Raji (cell line): ENCODE measurements around the gene SMAD2.

ENCODE experiments used
- POLR2A ChIP-seq: IDR thresholded peaks from 2 replicates; pipeline ENCODE4 v1.6.1; 2011; ENCODE audit warnings: low read depth, low read length, control low read depth; ENCODE audit not compliant: insufficient read depth

SMAD2 gene

GRCh38 chr18:47767699-47768098 is 162.8 kb downstream of the SMAD2 start:
- no peak for TF ChIP-seq POLR2A
